GM13976 (cell line): Measurements from ENCODE around the gene MSMB.

Experiments
- DNase-seq: peaks from one replicate; pipeline ENCODE4 v3.0.0; 2012; ENCODE audit warnings: low spot score
- in situ Hi-C: fragments of 300-500 bp; cut with MboI; formaldehyde crosslinking; loops from one replicate; pipeline ENCODE4 v1.12.0; 2022; ENCODE audit warnings: low sequenced_read_pairs, mixed read lengths, inconsistent platforms; ENCODE audit not compliant: unreplicated experiment
- TF ChIP-seq, protein P1 (sequence below): IDR thresholded peaks from 2 replicates; pipeline ENCODE4 v1.5.1; 2012; ENCODE audit warnings: borderline replicate concordance, mild to moderate bottlenecking; ENCODE audit not compliant: insufficient read depth; ENCODE audit errors: extremely low read depth, missing control alignments, control extremely low read depth

MSMB gene

DNA sequence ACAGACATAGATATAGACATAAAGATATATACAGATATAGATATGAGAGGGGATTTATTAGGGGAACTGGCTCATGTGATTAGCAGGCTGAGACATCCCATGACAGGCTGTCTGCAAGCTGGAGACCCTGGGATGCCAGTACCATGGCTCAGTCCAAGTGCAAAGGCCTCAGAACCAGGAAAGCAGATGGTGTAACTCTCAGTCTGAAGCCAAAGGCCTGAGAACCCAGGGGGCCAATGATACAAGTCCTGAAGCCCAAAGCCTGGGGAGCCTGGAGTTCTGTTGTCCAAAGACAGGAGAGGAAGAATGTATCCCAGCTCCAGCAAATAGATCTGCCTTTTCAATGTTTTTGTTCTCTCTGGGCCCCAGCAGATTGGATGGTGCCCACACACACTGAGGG lies 21.1 kb downstream of the MSMB start:
- DNase-seq, result no peak
- in situ Hi-C loops, result no loop called here
- TF ChIP-seq, protein P1, sequence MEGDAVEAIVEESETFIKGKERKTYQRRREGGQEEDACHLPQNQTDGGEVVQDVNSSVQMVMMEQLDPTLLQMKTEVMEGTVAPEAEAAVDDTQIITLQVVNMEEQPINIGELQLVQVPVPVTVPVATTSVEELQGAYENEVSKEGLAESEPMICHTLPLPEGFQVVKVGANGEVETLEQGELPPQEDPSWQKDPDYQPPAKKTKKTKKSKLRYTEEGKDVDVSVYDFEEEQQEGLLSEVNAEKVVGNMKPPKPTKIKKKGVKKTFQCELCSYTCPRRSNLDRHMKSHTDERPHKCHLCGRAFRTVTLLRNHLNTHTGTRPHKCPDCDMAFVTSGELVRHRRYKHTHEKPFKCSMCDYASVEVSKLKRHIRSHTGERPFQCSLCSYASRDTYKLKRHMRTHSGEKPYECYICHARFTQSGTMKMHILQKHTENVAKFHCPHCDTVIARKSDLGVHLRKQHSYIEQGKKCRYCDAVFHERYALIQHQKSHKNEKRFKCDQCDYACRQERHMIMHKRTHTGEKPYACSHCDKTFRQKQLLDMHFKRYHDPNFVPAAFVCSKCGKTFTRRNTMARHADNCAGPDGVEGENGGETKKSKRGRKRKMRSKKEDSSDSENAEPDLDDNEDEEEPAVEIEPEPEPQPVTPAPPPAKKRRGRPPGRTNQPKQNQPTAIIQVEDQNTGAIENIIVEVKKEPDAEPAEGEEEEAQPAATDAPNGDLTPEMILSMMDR, result no peak

DNA sequence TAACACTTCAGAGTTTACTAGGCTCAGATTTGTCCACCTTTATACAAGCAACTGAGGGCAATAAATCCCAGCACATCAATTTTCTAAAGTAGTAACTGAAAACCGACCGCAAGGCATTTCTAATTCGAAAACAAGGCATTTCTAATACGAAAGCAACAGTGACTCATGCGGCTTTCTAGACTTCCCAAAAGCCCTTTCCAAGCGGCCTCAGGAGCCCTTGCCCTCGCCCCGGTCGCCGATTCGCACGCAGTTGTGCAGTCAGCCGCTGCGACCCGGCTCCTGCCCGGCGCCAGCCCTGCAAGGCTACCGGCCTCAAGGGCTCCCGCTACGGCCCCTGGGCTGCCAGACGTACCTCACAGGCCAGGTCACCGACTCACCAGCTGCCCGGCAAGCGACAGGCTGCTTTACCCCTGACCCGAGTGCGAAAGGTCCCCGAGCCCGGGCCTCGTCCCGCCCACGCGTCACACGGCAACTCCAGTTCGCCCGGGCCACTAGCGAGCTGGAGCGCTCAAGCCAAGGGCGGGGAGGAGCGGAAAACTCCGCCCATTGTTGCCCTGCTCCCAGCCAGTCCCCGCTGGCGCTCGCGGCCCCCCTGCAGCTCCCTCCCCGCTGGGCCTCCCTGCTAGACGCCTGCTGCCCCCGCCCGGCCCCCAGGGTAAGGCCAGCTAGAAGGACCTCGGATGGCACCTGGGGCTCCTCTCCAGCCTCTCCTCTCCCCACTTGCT lies 22.9 kb downstream of the MSMB start:
- DNase-seq, result peak; percentile 92
- in situ Hi-C loops, result no loop called here
- TF ChIP-seq, protein P1, result peak; percentile 49

DNA sequence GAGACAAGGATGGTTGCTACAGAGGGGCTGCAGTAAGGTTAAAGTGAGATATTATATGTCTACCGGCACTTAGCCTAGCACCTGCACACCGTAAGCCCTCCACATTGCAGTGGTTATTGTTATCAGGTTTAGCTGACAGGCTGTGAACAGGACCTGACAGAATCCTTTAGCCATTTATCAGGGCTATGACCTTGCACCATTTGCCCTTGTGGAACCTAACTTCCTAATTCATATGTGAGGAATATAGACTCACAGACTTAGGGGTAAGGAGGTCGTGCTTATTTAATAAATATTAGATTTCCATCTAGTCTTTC lies 25.8 kb downstream of the MSMB start:
- DNase-seq, result no peak
- TF ChIP-seq, protein P1, result no peak
- in situ Hi-C loops, result no loop called here

DNA sequence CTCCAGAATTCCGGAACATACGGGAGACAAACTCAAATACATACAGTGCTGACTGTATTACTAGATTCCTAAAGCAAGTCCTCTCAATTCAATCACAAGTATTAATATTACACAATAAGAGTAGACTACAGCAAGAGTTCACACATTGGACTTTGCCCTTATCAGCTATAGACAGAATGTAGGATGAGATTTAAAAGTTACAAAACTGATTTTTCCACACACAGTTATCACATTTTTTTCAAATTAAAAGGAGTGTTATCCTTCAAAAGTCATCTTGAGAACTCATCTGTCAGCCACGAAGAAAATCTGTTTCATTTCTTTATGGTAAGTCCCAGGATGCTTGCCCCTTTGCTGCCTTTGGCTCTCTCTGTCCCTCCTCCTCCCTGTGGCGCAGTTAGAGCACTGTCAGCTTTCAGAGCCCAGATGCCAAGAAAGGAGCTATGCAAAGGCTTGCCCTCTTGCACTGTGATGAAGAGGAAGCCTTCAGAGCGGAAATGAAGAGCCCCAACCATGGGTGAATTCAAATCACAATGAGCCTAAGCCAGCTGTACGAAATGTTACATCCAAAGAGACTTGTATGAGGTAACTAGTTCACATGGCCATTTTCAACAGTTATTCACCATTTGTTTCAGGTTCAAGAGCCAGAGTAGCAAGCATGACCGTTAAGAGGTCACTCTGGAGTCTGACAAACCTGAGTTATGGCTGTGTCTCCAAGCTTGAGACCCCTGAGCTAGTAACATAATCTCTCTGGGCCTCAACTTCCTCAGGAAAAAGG lies 26.3 kb downstream of the MSMB start:
- in situ Hi-C loops, result no loop called here
- TF ChIP-seq, protein P1, result no peak
- no peak for DNase-seq

DNA sequence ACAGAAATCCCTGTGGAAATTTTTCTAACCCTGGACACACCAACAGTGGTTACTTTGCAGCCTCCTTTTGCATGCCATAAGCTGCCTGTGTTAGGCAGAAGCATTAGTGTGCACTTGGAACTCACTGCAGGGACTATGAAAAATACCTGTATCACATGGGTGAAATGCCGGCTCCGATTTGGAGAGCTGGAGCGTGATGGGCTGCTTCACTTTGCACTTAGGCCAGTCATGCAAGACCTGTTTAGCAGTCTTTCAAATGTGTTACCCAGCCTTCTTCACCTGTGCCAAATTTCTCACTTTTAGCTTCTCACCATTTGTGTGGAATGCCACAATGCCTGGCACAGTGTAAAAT lies 26.9 kb downstream of the MSMB start:
- TF ChIP-seq, protein P1, result no peak
- DNase-seq, result no peak
- in situ Hi-C loops, result no loop called here

- no peak for DNase-seq
- in situ Hi-C loops, result no loop called here
- TF ChIP-seq, protein P1, result no peak
Observed at GRCh38 chr10:46018453-46019176, 27.5 kb downstream of the MSMB start.
